CD1c-positive myeloid dendritic cell (primary cell): ENCODE data around the gene DTD1.

ENCODE experiments used
- DNase-seq: peaks from one replicate; pipeline ENCODE4 v3.0.0-alpha.2; 2016; ENCODE audit errors: extremely low spot score

DTD1 gene

GRCh38 chr20:18615020-18615650 lies 27.3 kb downstream of the DTD1 start:
- DNase-seq = no peak

GRCh38 chr20:18621004-18621403 lies 33.1 kb downstream of the DTD1 start:
- no peak for DNase-seq

- no peak for DNase-seq
These were observed 35.5 kb downstream of the DTD1 start for GRCh38 chr20:18623156-18623910.

GRCh38 chr20:18624948-18625347 lies 37.1 kb downstream of the DTD1 start:
- DNase-seq = no peak

- DNase-seq = no peak
These were observed 38.2 kb downstream of the DTD1 start for GRCh38 chr20:18625907-18626655.

GRCh38 chr20:18628330-18628920 lies 40.6 kb downstream of the DTD1 start:
- DNase-seq = no peak

GRCh38 chr20:18632196-18632789 lies 44.4 kb downstream of the DTD1 start:
- DNase-seq = peak; percentile 32

GRCh38 chr20:18633411-18633810 lies 45.6 kb downstream of the DTD1 start:
- DNase-seq = no peak

GRCh38 chr20:18634501-18634900 lies 46.6 kb downstream of the DTD1 start:
- DNase-seq = no peak

GRCh38 chr20:18635380-18635779 lies 47.5 kb downstream of the DTD1 start:
- no peak for DNase-seq

GRCh38 chr20:18637224-18637623 lies 49.4 kb downstream of the DTD1 start:
- no peak for DNase-seq

- no peak for DNase-seq
These were observed 50.9 kb downstream of the DTD1 start for GRCh38 chr20:18638768-18639167.

GRCh38 chr20:18639501-18639979 lies 51.7 kb downstream of the DTD1 start:
- no peak for DNase-seq

- DNase-seq = no peak
These were observed 57.4 kb downstream of the DTD1 start for GRCh38 chr20:18645196-18645745.

GRCh38 chr20:18645851-18646250 lies 58.0 kb downstream of the DTD1 start:
- no peak for DNase-seq

GRCh38 chr20:18647777-18648176 lies 59.9 kb downstream of the DTD1 start:
- no peak for DNase-seq

GRCh38 chr20:18650224-18650623 lies 62.4 kb downstream of the DTD1 start:
- no peak for DNase-seq

- no peak for DNase-seq
These were observed 66.0 kb downstream of the DTD1 start for GRCh38 chr20:18653736-18654447.

- DNase-seq = no peak
These were observed 66.6 kb downstream of the DTD1 start for GRCh38 chr20:18654448-18654773.

- DNase-seq = no peak
These were observed 69.7 kb downstream of the DTD1 start for GRCh38 chr20:18657575-18657974.
